Progenitor cell of endocrine pancreas (in vitro differentiated cells): ENCODE measurements around the gene ATG2B. TPM values are rescaled to one million over a fixed set of nuclear protein-coding genes. Genes with fewer than 3 reads are reported as not detected.

Experiments used
- DNase-seq: peaks from one replicate; pipeline ENCODE4 v3.0.0; 2021; ENCODE audit warnings: low spot score; ENCODE audit not compliant: unreplicated experiment
- H3K27ac Mint-ChIP-seq: 2 replicates; pipeline ENCODE4 v1.8.0; 2021; ENCODE audit warnings: mild to moderate bottlenecking, moderate library complexity, mixed read lengths
- H3K27me3 Mint-ChIP-seq: 2 replicates; pipeline ENCODE4 v1.8.0; 2021; ENCODE audit warnings: mixed read lengths
- H3K36me3 Mint-ChIP-seq: 2 replicates; pipeline ENCODE4 v1.8.0; 2022; ENCODE audit warnings: mixed read lengths; ENCODE audit not compliant: insufficient read depth
- H3K4me1 Mint-ChIP-seq: 2 replicates; pipeline ENCODE4 v1.8.0; 2021; ENCODE audit warnings: low read depth, mixed read lengths
- H3K4me3 Mint-ChIP-seq: 2 replicates; pipeline ENCODE4 v1.8.0; 2021; ENCODE audit warnings: low read depth, mild to moderate bottlenecking, moderate library complexity, mixed read lengths
- H3K9me3 Mint-ChIP-seq: 2 replicates; pipeline ENCODE4 v1.8.0; 2021; ENCODE audit warnings: low read depth, mixed read lengths
- total RNA-seq: library from RNA; stranded (reverse); gene quantifications from 2 replicates; pipeline ENCODE4 v1.2.1, GENCODE V29; 2021
- TF ChIP-seq, protein P1 (sequence below): fragments of 200-600 bp; sonication (generic); IDR thresholded peaks from one replicate; pipeline ENCODE4 v1.5.0; 2021; ENCODE audit warnings: antibody characterized with exemption, mild to moderate bottlenecking; ENCODE audit not compliant: unreplicated experiment

The ATG2B gene
- total RNA-seq, 1 donor from 2014 or later, result 24.5 TPM

DNA sequence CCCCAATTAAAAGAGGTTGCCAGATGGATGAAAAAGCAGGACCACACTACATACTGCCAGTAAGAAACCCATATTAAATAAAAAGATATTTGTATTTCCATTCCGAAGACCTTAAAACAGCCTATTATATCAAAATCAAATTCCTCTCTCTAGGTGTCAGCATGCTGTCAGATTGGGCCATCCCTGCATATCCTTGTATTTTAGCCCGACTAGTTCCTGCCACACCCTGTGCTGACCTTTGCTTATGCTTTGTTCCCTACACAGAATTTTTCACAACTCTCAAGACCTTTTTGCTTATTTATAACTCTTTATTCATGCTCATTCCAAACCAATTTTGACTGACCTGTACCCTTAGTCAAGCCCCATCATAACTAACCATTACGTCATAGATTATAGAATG, 13.0 kb upstream of the ATG2B start:
- Mint-ChIP-seq H3K4me1 (no peaks in the 10 kb centered on the region), H3K9me3 (no peaks in the 10 kb centered on the region), H3K27me3 (no peaks in the 10 kb centered on the region), H3K27ac (no peak overlapping the region), H3K36me3 (peaks cover 11% of the 10 kb centered on the region), H3K4me3 (no peak overlapping the region)
- no peak for DNase-seq
- TF ChIP-seq, protein P1, sequence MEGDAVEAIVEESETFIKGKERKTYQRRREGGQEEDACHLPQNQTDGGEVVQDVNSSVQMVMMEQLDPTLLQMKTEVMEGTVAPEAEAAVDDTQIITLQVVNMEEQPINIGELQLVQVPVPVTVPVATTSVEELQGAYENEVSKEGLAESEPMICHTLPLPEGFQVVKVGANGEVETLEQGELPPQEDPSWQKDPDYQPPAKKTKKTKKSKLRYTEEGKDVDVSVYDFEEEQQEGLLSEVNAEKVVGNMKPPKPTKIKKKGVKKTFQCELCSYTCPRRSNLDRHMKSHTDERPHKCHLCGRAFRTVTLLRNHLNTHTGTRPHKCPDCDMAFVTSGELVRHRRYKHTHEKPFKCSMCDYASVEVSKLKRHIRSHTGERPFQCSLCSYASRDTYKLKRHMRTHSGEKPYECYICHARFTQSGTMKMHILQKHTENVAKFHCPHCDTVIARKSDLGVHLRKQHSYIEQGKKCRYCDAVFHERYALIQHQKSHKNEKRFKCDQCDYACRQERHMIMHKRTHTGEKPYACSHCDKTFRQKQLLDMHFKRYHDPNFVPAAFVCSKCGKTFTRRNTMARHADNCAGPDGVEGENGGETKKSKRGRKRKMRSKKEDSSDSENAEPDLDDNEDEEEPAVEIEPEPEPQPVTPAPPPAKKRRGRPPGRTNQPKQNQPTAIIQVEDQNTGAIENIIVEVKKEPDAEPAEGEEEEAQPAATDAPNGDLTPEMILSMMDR, result no peak

DNA sequence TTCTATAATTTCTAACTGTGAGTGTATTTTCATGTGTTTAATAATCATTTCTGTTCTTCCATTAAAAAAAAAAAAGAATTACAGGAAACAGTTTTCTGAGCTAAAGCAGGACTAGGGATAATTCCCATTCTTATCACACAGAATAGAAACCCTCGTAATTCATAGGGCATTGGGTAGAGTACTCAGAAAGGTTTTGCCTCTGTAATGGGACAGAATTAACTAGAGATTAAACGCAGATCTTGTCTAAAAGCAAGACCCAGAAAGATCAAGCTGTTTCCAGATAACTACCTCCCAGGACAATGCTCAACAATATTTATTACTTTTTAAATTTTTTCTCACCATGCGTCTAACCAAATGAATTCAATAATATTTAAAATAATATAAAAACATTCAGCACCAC, 10.4 kb upstream of the ATG2B start:
- no peak for DNase-seq
- peaks cover 20% of the 10 kb centered on the region for H3K36me3 Mint-ChIP-seq
- H3K27me3 Mint-ChIP-seq, result no peaks in the 10 kb centered on the region
- no peaks in the 10 kb centered on the region for H3K4me1 Mint-ChIP-seq
- H3K4me3 Mint-ChIP-seq, result no peak overlapping the region
- TF ChIP-seq, protein P1, result no peak
- H3K27ac Mint-ChIP-seq, result no peak overlapping the region
- no peaks in the 10 kb centered on the region for H3K9me3 Mint-ChIP-seq

DNA sequence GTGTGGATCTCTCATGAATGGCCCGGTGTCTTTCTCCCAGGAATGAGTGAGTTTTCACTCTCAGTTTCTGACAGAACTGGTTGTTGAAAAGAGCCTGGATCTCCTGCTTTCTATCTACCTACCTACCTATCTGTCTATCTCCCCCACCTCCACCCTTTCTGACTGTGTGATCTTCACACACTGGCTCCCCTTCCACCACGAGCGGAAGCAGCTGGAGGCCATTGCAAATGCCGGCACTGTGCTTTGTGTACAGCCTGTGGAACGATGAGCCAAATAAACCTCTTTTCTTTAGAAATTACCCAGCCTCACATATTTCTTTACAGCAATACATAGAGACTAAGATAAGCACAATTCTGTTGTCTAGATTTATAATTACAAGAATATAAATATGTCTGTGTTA, 7.4 kb upstream of the ATG2B start:
- Mint-ChIP-seq H3K4me3 (no peak overlapping the region), H3K27ac (no peak overlapping the region), H3K27me3 (no peaks in the 10 kb centered on the region), H3K4me1 (peaks cover 8% of the 10 kb centered on the region), H3K36me3 (peaks cover 20% of the 10 kb centered on the region), H3K9me3 (no peaks in the 10 kb centered on the region)
- DNase-seq, result no peak
- TF ChIP-seq, protein P1, result no peak

DNA sequence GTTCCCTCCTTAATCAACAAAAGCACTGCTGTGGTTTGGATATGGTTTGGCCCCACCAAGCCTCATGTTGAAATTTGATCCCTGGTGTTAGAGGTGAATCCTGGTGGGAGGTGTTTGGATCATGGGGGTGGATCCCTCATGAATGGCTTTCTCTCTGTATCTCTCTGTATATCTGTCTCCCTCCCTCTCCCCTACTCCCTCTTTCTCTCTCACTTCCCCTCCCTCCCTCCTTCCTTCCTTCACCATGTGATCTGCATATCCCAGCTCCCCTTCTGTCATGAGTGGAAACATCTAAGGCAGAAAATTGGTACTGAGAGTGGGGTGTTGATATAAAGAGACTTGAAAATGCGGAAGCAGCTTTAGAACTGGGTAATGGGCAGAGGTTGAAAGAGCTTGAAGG, 5.4 kb upstream of the ATG2B start:
- peaks cover 20% of the 10 kb centered on the region for H3K4me1 Mint-ChIP-seq
- TF ChIP-seq, protein P1, result no peak
- H3K36me3 Mint-ChIP-seq, result peaks cover 15% of the 10 kb centered on the region
- no peaks in the 10 kb centered on the region for H3K9me3 Mint-ChIP-seq
- no peak overlapping the region for H3K27ac Mint-ChIP-seq
- no peak for DNase-seq
- no peak overlapping the region for H3K4me3 Mint-ChIP-seq
- H3K27me3 Mint-ChIP-seq, result no peaks in the 10 kb centered on the region

DNA sequence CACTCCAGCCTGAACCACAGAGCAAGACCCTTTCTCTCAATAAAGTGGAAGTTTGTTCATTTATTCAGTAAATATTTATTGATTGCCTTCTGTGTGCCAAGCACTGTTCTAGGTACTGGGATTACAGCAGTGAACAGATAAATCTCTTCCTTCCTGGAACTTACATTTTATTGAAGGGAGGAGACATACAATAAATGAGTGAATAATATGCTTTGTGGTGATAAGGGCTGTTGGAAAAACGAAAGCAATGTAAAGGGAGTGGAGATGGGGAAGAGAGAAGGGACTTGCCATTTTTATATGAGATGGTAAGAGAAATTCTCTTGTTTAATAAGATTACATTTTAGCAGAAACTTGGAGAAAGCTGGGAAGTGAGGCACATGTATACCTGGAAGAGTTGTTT, 1.8 kb upstream of the ATG2B start:
- Mint-ChIP-seq H3K27ac (peak overlapping the region; percentile 93), H3K9me3 (no peaks in the 10 kb centered on the region), H3K4me3 (peak overlapping the region; percentile 87), H3K36me3 (peaks cover 12% of the 10 kb centered on the region), H3K4me1 (peaks cover 40% of the 10 kb centered on the region), H3K27me3 (no peaks in the 10 kb centered on the region)
- TF ChIP-seq, protein P1, result no peak
- no peak for DNase-seq
